A673 (cell line): ENCODE data around the gene SMIM31. TPM values are rescaled to one million over a fixed set of nuclear protein-coding genes. Genes with fewer than 3 reads are reported as not detected.

Experiments
- BruUV-seq: library from RNA; stranded (reverse); fragments of 400-500 nt; replicated peaks from 2 replicates; lab custom pipeline; 2021; lab: Mats Ljungman, UMichigan
- CTCF ChIA-PET: fragments of 300-600 bp; sonication (Branson Sonifier 250); formaldehyde crosslinking; loops from one replicate; lab custom pipeline; 2022; ENCODE audit warnings: antibody characterized with exemption; lab: Charles Lee
- POLR2A ChIA-PET: fragments of 300-600 bp; sonication (Branson Sonifier 250); formaldehyde crosslinking; loops from one replicate; lab custom pipeline; 2022; ENCODE audit warnings: antibody characterized with exemption; ENCODE audit not compliant: low non-redundant PET; lab: Charles Lee
- DNase-seq: peaks from one replicate; pipeline ENCODE4 v3.0.0-alpha.2; 2015; ENCODE audit warnings: low spot score
- H3K27ac ChIP-seq: fragments of 200-600 bp; sonication (generic); 2 replicates; pipeline ENCODE4 v1.5.1; 2016; ENCODE audit warnings: mixed run types, low read depth, mild to moderate bottlenecking, mixed read lengths, antibody characterized with exemption, low read length; ENCODE audit not compliant: poor library complexity, severe bottlenecking
- H3K27me3 ChIP-seq: fragments of 200-600 bp; sonication (generic); replicated peaks from 2 replicates; pipeline ENCODE4 v1.6.1; 2017; ENCODE audit warnings: mixed run types, low read depth, mild to moderate bottlenecking, mixed read lengths, antibody characterized with exemption, low read length; ENCODE audit not compliant: insufficient read depth, poor library complexity
- H3K36me3 ChIP-seq: fragments of 200-600 bp; sonication (generic); 2 replicates; pipeline ENCODE4 v1.6.1; 2016; ENCODE audit warnings: mixed run types, mild to moderate bottlenecking, mixed read lengths, antibody characterized with exemption, low read length; ENCODE audit not compliant: insufficient read depth, poor library complexity, severe bottlenecking
- H3K4me1 ChIP-seq: fragments of 200-600 bp; sonication (generic); 2 replicates; pipeline ENCODE4 v1.6.1; 2017; ENCODE audit warnings: mixed run types, mild to moderate bottlenecking, mixed read lengths, antibody characterized with exemption, low read length; ENCODE audit not compliant: insufficient read depth, poor library complexity, severe bottlenecking
- H3K4me3 ChIP-seq: fragments of 200-600 bp; sonication (generic); 2 replicates; pipeline ENCODE4 v1.5.1; 2016; ENCODE audit warnings: low read depth, mixed run types, mild to moderate bottlenecking, mixed read lengths, low read length; ENCODE audit not compliant: poor library complexity, severe bottlenecking
- H3K9me3 ChIP-seq: fragments of 200-600 bp; sonication (generic); 2 replicates; pipeline ENCODE4 v1.6.1; 2016; ENCODE audit warnings: mixed run types, low read depth, mild to moderate bottlenecking, mixed read lengths, antibody characterized with exemption, low read length; ENCODE audit not compliant: poor library complexity, severe bottlenecking
- EZH2 ChIP-seq: fragments of 200-600 bp; sonication (generic); IDR thresholded peaks from 2 replicates; pipeline ENCODE4 v1.6.1; 2017; ENCODE audit warnings: borderline replicate concordance, low read depth, mild to moderate bottlenecking, mixed read lengths, antibody characterized with exemption, low read length; ENCODE audit not compliant: poor library complexity, severe bottlenecking
- intact Hi-C: fragments of 100-400 bp; cut with micrococcal nuclease; formaldehyde crosslinking; loops from one replicate; pipeline ENCODE4 v1.10.0; 2022; ENCODE audit not compliant: unreplicated experiment
- total RNA-seq: library from RNA; stranded (reverse); gene quantifications from 2 replicates; pipeline ENCODE4 v1.2.3, GENCODE V29; 2021
- TF ChIP-seq, protein P1 (sequence below): fragments of 300-800, 200-600 bp; sonication (generic); conservative IDR thresholded peaks from 2 replicates; pipeline ENCODE4 v1.5.1; 2017; ENCODE audit warnings: low read depth, mild to moderate bottlenecking, antibody characterized with exemption, low read length, moderate library complexity, mixed read lengths

The SMIM31 gene
- total RNA-seq, 1 experiment from 2014 or later: not detected

DNA sequence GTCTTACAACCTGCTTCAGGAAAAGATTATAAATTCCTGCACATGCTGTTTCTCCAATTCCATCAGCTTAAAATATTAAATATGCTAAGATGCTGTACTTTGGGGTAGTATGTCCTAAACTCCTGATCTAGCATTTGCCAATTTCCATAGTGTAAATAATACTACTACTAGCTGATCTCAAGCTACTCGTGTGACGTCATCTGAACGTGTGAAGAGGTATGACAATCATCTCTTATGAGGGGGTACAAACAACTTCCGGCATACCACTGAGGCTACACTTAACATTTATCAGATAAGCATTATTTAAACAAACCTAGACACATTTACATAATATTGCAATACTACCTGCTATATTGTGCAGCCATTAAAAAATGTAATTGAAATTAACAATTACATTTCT lies 70.7 kb downstream of the SMIM31 start:
- ChIA-PET POLR2A (no interaction called here), CTCF (no interaction called here)
- Histone ChIP-seq H3K9me3 (no peaks in the 10 kb centered on the region), H3K27ac (no peak overlapping the region), H3K36me3 (no peaks in the 10 kb centered on the region), H3K27me3 (no peaks in the 10 kb centered on the region), H3K4me3 (no peak overlapping the region), H3K4me1 (no peaks in the 10 kb centered on the region)
- TF ChIP-seq, protein P1, sequence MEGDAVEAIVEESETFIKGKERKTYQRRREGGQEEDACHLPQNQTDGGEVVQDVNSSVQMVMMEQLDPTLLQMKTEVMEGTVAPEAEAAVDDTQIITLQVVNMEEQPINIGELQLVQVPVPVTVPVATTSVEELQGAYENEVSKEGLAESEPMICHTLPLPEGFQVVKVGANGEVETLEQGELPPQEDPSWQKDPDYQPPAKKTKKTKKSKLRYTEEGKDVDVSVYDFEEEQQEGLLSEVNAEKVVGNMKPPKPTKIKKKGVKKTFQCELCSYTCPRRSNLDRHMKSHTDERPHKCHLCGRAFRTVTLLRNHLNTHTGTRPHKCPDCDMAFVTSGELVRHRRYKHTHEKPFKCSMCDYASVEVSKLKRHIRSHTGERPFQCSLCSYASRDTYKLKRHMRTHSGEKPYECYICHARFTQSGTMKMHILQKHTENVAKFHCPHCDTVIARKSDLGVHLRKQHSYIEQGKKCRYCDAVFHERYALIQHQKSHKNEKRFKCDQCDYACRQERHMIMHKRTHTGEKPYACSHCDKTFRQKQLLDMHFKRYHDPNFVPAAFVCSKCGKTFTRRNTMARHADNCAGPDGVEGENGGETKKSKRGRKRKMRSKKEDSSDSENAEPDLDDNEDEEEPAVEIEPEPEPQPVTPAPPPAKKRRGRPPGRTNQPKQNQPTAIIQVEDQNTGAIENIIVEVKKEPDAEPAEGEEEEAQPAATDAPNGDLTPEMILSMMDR: no peak
- no peak for TF ChIP-seq EZH2
- no TSS peak for BruUV-seq
- DNase-seq: peak; percentile 10
- intact Hi-C loops: no loop called here

DNA sequence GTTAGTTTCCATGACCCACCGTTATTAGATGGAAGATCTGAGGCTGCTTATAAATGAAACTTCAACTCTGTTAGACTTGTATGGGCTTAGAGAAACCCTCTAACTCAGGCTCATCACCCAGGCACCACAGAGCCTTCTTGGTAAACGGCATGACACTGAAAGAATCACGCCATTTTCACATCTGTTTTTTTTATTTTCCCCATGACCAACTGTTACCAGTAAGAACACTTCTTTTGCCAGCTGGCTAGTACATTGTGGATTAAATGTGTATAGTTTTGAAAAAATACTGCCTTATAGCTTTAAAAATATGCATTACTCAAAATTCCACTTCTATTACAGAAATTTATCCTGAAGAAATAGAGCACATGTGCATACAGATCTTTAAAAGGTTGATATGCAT lies 75.0 kb downstream of the SMIM31 start:
- no peak for TF ChIP-seq EZH2
- TF ChIP-seq, protein P1: no peak
- Histone ChIP-seq H3K9me3 (no peaks in the 10 kb centered on the region), H3K4me3 (no peak overlapping the region), H3K27ac (no peak overlapping the region), H3K36me3 (no peaks in the 10 kb centered on the region), H3K4me1 (peaks cover 6% of the 10 kb centered on the region), H3K27me3 (no peaks in the 10 kb centered on the region)
- intact Hi-C loops: no loop called here
- no peak for DNase-seq
- CTCF ChIA-PET: no interaction called here
- no TSS peak for BruUV-seq
- POLR2A ChIA-PET: no interaction called here

DNA sequence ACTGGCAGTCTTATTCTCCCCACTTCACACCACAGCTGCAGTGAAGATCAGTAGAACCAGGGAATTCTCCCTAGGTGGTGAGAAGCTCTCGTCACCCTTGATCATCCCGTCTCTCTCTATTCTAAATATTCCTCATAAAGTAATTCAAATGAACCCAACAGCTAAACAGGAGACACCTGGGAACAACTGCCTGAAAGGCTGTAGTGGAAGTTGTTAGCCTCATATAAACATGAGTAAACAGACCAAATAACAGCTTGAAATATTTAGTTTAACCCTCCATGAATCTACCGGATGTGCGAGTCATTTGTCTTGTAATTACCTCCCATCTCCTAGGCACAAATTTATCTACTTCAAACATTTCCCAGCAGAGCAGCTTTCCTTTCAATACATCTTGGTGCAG lies 92.6 kb downstream of the SMIM31 start:
- no peak overlapping the region for H3K4me3 ChIP-seq
- TF ChIP-seq, protein P1: no peak
- TF ChIP-seq EZH2: no peak
- H3K27me3 ChIP-seq: no peaks in the 10 kb centered on the region
- no TSS peak for BruUV-seq
- intact Hi-C loops: no loop called here
- peak overlapping the region; percentile 29 for H3K27ac ChIP-seq
- CTCF ChIA-PET: interaction anchor here (0.6 kb wide), 1 partner anchor 63 kb away, joined by 5 read pairs; no protein-coding TSS in a partner anchor
- POLR2A ChIA-PET: no interaction called here
- no peaks in the 10 kb centered on the region for H3K9me3 ChIP-seq
- H3K4me1 ChIP-seq: no peaks in the 10 kb centered on the region
- no peaks in the 10 kb centered on the region for H3K36me3 ChIP-seq
- peak; percentile 42 for DNase-seq
